ENCODE results near the gene LMAN1.

Gene LMAN1

GRCh38 chr18:59388817-59389216 lies 29.8 kb upstream of the LMAN1 start:
- H3K4me3 Mint-ChIP-seq = no peak overlapping the region
- TF ChIP-seq CTCF (IDR thresholded peaks at IDR 0.05; ENCODE audit: unreplicated experiment in 3 of 3) = no peak

GRCh38 chr18:59387687-59388565 lies 28.9 kb upstream of the LMAN1 start:
- TF ChIP-seq CTCF (IDR thresholded peaks at IDR 0.05; ENCODE audit: unreplicated experiment in 3 of 3) = no peak
- peaks cover 13% of the 10 kb centered on the region for H3K27me3 Mint-ChIP-seq (ENCODE audit: low read depth)
- H3K36me3 Mint-ChIP-seq (ENCODE audit: low read depth) = no peaks in the 10 kb centered on the region
- H3K4me1 Mint-ChIP-seq = peaks cover 24% of the 10 kb centered on the region
- peak overlapping the region; percentile 14 to 46 (median 40) for H3K27ac Mint-ChIP-seq
- H3K9me3 Mint-ChIP-seq = no peaks in the 10 kb centered on the region
- H3K4me3 Mint-ChIP-seq = no peak overlapping the region

More at GRCh38 chr18:59388817-59389216, 29.8 kb upstream of the LMAN1 start:
- no peaks in the 10 kb centered on the region for H3K9me3 Mint-ChIP-seq
- H3K4me1 Mint-ChIP-seq = peaks cover 24% of the 10 kb centered on the region
- H3K27ac Mint-ChIP-seq = no peak overlapping the region
- H3K27me3 Mint-ChIP-seq (ENCODE audit: low read depth) = peaks cover 13% of the 10 kb centered on the region
- H3K36me3 Mint-ChIP-seq (ENCODE audit: low read depth) = no peaks in the 10 kb centered on the region

GRCh38 chr18:59386909-59387686 lies 28.0 kb upstream of the LMAN1 start:
- no peaks in the 10 kb centered on the region for H3K36me3 Mint-ChIP-seq (ENCODE audit: low read depth)
- no peaks in the 10 kb centered on the region for H3K9me3 Mint-ChIP-seq
- no peak for TF ChIP-seq CTCF (IDR thresholded peaks at IDR 0.05; ENCODE audit: unreplicated experiment in 3 of 3)
- peak overlapping the region in 2 of 3 experiments; percentile 51 to 72 for H3K27ac Mint-ChIP-seq
- H3K27me3 Mint-ChIP-seq (ENCODE audit: low read depth) = peaks cover 10% of the 10 kb centered on the region
- peaks cover 24% of the 10 kb centered on the region for H3K4me1 Mint-ChIP-seq
- no peak overlapping the region for H3K4me3 Mint-ChIP-seq

GRCh38 chr18:59385191-59385590 lies 26.1 kb upstream of the LMAN1 start:
- Mint-ChIP-seq H3K27me3 (ENCODE audit: low read depth) (peaks cover 10% of the 10 kb centered on the region), H3K4me1 (peaks cover 24% of the 10 kb centered on the region)

GRCh38 chr18:59383851-59384250 lies 24.8 kb upstream of the LMAN1 start:
- peaks cover 17% of the 10 kb centered on the region for H3K4me1 Mint-ChIP-seq
- peaks cover 10% of the 10 kb centered on the region for H3K27me3 Mint-ChIP-seq (ENCODE audit: low read depth)
- H3K27ac Mint-ChIP-seq = no peak overlapping the region
- no peaks in the 10 kb centered on the region for H3K9me3 Mint-ChIP-seq
- H3K36me3 Mint-ChIP-seq (ENCODE audit: low read depth) = no peaks in the 10 kb centered on the region
- H3K4me3 Mint-ChIP-seq = no peak overlapping the region
- TF ChIP-seq CTCF (IDR thresholded peaks at IDR 0.05; ENCODE audit: unreplicated experiment in 3 of 3) = no peak

More at GRCh38 chr18:59385191-59385590, 26.1 kb upstream of the LMAN1 start:
- TF ChIP-seq CTCF (IDR thresholded peaks at IDR 0.05; ENCODE audit: unreplicated experiment in 3 of 3) = no peak
- Mint-ChIP-seq H3K36me3 (ENCODE audit: low read depth) (no peaks in the 10 kb centered on the region), H3K4me3 (no peak overlapping the region), H3K9me3 (no peaks in the 10 kb centered on the region), H3K27ac (no peak overlapping the region)

Measured in nephron (organoid).